T follicular helper cell (primary cell): ENCODE data around the gene ANKUB1.

ENCODE experiments used
- DNase-seq: peaks from one replicate; pipeline ENCODE4 v3.0.0-alpha.2; 2020; ENCODE audit warnings: low read depth

ANKUB1 gene

DNA sequence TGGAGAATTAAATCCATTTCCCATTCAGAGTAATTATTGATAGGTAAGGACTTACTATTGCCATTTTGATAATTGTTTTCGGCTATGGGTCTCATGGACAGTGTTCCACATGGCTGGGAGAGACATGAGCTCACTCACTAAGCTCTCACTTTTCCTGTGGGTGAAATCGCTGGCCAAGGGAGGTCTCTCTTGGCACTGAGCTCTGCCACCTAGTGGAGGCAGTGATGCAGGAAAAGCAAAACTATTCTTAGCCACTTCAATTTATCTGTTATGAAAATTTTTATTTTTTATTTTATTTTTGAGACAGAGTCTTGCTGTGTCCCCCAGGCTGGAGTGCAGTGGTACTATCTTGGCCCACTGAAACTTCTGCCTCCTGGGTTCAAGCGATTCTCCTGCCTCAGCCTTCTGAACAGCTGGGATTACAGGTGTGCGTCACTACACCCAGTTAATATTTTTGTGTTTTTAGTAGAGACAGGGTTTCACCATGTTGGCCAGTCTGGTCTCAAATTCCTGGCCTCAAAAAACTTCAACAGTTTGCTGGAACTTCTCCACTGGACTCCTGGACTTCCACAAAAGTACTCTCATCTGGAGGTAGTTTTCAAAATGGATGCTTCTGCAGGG lies 16.0 kb upstream of the ANKUB1 start:
- peak; percentile 37 for DNase-seq

DNA sequence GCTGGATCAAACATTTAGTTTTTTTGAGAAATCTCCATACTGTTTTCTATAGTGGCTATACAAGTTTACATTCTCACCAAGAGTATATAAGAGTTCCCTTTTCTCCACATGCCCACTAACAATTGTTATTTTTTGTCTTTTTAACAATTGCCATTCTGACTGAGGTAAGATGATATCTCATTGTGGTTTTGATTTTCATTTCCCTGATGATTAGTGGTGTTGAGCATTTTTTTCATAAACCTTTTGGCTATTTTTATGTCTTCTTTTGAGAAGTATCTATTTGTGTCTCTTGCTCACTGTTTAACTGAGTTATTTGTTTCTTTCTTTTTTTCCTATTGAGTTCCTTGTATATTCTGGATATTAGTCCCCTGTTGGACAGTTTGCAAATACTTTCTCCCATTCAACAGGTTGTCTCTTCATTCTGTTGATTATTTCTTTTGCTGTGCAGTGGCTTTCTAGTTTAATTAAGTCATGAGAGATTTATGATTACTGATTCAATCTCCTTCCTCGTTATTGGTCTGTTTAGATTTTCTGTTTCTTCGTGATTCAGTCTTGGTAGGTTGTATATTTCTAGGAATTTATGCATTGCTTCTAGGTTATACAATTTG lies 13.9 kb upstream of the ANKUB1 start:
- DNase-seq: no peak

DNA sequence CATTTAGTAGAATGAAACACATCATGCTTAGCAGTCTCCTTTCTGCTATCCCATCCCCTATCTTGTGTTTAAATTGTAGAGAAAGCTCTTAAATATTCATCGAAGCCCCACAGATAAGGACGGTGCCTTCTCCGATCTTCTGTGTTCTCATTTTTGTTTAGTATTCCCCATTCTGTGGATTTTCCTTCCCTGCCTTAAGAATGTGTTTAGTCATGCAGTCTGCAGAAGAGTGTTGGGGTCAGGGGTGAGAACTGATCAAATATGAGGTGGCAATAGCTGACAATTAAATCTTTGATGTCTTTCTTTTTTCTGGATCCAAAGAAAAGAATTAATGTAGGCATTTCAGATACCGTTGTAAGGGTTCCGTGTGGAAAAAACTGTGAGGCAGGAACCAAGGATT lies 9.3 kb upstream of the ANKUB1 start:
- no peak for DNase-seq

DNA sequence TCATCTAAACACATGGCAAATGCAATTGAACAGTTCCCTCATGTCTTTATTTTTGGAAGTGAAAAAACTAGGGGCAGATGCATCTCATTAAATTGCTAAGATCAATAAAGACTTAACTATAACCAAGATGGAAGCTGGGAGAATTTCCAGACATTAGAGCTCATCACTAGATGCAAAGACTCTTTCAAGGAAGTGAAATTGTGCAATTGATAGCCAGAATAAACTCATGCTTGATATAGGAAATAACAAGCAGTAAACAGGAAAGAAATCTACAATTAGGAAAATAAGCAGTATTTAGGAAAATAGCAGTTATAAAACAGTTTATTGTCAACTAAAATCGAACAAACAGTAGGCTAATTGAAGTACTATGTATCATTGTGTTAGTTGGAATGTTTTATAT lies 8.8 kb upstream of the ANKUB1 start:
- DNase-seq: no peak

DNA sequence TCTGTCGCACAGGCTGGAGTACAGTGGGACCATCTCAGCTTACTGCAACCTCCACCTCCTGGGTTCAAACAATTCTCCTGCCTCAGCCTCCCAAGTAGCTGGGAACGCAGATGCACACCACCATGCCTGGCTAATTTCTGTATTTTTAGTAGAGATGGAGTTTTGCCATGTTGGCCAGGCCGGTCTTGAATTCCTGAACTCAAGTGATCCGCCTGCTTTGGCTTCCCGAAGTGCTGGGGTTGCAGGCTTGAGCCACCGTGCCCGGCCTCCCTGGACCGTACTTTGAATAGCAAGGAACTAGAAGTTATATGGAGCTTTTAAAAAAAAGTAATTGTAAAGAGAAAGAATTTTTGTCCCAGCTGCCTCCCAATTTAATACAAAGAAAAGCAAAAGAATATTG lies 8.3 kb upstream of the ANKUB1 start:
- DNase-seq: no peak

DNA sequence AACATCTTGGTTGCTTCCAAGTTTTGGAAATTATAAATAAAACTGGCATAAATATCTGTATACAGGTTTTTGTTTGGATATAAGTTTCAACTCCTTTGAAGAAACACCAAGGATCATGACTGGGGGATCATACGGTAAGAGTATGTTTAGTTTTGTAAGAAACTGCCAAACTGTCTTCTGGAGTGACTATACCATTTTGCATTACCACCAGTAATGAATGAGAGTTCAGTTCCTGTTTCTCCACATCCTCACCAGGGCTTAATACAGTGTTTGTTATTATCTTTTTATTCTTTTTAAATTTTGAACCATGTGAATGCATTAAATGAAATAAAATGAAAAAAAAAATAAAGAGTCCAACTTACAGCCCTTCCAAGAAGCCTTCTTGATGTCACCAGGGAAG lies 3.7 kb upstream of the ANKUB1 start:
- no peak for DNase-seq

DNA sequence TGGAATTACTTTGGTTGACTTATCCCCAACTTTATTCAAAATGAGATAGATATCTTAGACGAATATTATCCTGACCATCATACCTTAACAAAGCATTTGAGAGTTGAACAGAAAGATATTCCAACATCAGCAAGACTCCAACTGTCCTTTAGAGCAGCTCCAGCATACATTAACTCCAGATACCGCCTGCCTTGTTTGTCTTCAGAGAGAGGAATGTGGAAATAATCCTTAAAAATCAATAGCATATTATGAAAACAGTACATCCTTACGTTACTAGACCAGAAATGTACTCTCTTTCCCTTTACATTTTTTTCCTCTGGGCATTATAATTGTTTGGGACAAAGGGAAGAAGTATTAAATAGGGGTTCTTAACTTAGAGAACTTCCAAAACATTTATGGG lies 1.7 kb downstream of the ANKUB1 start:
- no peak for DNase-seq

DNA sequence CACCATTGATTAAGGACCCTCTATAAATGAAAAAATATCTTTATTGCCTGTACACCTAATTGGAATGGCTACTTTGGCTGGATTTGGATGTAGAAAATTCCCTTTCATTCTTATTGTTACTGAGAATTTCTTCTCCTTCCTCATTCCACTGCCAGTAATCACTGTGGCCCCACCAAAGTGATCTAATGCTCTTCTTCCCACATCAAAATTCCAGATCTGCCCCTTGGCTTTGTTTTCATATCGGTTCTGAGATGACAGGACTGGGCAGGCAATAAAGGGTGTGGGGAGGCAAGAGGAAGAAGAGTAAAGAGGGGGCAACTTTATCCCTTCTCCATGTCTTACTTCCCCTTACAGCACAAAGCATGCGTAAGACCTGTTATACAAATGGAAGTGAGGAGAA lies 2.1 kb downstream of the ANKUB1 start:
- DNase-seq: no peak

DNA sequence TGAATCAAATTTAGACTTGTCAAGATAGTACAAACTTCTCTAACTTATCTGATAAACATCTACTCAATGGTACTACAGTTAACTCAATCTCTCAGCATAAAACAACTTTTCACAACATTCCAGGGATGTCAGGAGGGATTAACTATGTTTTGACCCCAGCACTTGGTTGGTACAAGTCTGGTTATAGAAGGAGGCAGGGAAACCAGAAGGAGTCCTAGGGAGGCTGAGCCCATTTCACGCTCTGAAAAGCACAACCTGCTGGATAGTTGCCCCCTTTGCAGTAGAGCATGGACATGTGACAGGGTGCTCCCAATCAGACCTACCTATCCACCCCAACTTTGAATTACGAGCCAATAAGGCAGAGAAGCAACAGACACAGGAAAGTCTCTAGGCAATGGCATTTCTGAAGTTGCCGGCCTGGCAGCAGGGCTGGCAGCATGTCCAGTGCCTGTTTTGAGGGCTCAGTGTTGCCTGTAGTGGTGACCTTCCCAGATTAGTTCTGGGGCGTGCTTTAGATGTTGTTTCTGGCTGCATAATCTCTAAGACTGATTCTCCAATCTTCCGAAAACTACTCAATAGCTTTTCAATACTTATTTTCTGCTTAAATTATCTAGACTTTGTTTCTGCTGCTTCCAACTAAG lies 8.2 kb downstream of the ANKUB1 start:
- DNase-seq: no peak

DNA sequence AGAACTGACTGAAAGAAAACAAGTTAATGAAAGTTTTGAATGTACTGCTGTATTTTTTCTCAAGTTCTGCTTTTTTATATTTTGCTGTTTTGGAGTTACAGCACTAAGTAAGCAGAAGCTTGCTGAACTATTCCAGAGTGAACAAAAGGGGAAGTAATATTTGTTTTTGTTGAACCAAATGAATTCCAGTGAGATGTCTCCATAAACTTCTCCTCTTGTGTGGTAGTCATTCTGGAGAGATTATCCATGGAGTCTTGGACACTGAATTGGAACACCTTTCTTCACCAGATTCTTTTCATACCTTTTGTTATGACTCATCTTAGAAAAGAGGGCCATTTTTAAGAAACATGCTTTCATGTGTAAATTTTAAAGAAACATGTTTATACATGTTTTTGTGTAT lies 8.8 kb downstream of the ANKUB1 start:
- DNase-seq: no peak

DNA sequence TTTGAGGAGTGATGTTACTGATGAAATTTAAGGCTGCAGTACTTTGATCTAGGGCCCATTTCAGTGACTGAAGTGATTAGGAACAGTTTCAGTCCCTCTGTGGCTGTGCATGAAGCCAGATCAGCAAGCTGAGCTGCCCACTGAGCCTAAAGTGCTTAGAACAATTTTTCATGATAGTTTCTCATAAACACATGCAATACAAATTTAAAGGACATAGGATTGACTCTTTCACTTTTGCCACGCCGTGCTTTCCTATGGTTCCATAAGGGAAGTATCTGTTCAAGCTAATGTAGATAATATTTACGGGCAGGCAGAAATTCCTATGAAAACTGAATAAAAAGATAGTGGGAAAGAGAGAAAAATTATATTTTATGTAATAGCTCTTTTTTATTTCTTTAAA lies 10.6 kb downstream of the ANKUB1 start:
- DNase-seq: no peak

DNA sequence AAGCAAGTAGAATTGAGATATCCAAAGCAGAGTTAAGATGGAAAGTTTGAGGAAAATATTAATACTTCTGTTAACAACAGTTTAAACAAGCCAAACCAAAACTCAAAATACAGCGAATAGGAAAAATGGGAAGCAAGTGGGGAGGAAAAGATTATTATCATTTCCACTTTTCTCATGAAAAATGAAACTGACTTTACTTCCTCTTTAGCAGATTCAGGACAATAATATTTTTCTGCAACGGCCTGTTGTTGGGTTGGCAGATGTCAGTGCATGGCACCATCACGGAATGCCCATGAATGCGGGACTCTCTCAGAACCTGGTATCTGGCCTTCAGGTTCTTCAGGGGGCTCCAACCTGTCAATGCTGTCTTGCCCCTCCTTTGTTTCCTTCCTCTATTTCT lies 11.1 kb downstream of the ANKUB1 start:
- no peak for DNase-seq

DNA sequence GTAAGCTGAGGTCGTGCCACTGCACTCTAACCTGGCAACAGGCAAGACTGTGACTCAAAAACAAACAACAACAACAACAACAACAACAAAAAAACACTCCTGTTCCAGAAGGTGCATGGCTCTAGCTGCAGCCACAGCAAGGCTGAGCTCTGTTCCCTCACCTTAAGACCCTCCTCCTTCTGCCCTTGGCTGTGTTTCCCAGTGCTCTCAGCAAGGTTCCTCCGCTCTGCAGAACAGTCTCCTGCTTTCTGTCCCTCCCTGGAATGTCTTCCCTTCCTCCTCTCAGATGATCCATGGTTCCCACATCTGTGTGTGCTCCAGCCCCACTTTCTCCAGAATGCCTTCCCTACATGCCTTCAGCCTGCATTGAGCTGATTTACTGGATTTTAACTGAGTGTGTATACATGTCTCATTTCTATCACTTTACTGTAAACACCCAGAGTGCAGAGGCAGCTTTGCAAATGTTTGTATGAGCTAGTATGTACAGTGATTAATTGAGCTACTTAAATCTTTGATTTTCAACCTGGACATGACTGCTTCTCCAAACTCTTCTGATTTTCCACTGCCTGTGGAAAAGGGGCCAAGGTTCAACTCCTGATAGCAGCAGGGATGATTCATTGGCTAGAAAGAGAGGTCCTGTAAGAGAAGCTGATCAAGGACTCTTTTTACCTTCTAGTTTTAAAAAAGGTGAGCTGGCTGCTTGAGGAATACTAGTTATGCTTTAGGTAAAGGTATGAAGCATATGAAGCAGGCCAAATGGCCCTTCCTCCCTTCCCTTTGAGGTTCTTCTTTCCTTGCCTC lies 14.7 kb downstream of the ANKUB1 start:
- no peak for DNase-seq

DNA sequence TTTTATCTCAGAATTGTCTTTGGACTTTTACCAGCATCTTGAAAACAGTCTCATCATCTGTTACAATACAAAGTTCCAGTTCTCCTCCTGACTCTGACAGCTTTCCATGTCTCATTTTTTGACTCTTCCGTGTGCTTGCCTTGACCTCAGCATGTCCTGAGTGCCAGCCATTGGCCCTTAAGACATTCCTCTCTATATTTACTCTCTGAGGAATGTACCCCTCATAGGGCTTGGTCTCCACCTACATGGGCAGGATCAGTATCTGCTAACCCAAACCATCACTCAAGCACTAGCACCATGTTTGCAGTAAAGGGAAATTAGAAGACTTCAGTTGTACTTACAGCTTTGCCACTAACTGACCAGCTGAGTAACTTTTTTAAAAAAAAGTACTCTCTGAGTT lies 16.2 kb downstream of the ANKUB1 start:
- DNase-seq: no peak

DNA sequence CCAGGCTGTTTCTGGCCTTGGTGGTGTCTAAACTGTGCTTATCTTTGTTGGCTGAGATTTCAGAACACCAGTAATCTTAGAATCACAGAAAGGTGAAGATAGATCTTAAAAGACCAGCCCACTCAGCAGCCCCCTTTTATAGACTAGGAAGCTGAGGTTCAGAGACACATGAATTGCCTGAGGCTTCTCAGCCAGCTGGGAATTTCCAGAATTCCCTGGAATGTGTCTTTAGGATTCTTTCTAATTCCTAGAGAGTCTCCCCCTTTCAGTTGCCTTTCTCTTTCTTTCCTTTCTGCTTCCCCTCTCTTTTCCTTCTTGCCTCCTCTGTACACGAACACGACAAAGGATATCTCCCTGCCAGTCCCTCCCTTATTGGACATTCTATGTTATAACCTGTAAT lies 19.5 kb downstream of the ANKUB1 start:
- DNase-seq: no peak

DNA sequence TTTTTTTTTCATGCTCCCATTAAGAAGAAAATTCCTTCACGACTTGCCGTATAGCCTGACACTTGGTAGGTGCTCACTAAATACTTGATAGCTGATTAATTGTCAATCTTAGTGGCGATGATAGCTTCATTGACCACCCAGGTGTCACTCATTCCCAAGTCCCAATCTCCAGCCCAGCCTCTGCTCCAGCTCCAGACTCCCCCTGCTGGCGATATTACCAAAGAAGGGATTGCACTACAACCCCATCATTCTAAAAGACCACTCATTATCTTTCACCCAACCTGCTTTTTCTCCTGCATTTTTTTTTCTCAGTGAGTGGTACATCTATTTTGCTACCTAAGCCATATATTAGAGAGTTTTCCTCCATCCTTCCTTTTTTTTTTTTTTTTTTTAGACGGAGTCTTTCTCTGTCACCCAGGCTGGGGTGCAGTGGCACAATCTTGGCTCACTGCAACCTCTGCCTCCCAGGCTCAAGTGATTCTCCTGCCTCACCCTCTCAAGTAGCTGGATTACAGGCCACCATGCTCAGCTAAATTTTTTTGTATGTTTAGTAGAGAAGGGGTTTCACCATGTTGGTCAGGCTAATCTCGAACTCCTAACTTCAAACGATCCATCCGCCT lies 20.6 kb downstream of the ANKUB1 start:
- DNase-seq: peak; percentile 10

DNA sequence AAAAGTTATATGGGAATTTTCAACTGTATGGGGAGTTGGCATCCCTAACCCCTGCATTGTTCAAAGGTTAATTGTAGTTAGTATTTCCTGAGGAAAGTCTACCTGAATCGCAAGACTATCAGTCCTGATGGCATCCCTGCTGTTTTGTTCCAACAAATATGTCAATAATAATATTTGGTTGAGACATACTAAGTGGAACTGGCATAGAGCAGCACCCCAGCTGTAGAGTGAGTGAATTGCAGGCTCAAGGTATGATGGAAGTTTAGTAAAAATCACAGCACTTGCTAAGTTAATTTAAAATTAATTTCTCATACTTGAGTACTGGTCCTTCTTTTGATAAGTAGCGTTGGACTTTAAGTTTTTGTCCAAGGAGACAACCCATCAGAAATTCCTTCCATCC lies 22.1 kb downstream of the ANKUB1 start:
- no peak for DNase-seq

DNA sequence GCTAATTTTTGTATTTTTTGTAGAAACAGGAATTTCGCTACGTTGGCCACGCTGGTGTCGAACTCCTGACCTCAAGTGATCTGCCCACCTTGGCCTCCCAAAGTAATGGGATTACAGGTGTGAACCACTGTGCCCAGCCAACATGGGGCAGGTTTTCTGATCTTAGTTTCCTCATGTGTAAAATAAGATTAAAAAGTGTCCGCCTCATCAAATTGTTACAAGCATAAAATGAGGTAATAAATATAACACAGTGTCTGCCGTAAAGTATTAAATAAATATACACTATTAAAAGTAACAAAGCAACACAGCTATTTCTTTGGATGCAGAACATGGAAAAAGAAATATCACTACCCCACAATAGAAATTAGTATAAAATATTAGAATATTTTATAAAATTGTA lies 23.6 kb downstream of the ANKUB1 start:
- no peak for DNase-seq

DNA sequence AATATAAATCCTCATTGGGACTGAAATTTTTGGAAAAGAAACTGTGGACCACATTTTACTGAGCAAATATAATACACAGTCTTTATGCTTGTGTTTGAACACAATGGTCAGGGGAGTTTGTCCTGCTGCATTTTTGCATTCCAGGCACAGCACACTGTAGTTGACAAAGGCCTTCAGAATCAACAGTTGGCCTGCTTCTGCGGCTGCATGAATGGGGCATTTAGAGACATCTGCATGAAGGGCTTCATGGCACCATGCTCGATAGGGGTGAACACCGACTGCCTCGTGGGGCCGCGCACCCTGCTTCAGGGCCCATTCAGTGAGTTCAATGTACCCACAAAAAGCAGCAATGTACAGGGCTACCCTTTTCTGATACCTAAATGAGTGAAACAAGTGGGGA lies 24.6 kb downstream of the ANKUB1 start:
- DNase-seq: no peak

DNA sequence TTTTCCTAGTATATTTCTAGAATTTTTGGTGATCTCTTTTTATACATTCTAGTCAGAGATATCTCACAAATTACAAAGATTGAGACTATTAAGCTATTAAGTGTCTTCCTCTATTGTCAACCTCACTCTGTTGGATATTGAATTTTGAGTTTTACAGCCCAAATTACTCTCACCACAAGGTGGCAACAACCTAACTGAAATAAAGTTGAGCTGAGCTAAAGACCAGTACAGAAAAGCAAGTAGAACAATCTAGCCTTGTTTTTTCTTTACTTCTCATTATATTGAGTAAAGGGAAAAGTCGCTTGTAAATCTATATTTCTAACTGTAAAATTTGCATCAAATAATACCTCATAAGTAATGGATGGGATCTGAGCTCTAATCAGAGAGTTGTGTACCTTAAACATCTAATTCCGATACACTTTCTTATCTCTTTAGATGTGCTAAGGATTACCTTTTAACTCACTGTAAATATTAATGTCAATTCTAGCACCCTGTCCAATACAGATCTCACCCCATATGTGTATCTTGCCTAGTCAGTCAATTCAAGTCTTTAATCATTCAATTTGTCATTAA lies 26.5 kb downstream of the ANKUB1 start:
- no peak for DNase-seq

DNA sequence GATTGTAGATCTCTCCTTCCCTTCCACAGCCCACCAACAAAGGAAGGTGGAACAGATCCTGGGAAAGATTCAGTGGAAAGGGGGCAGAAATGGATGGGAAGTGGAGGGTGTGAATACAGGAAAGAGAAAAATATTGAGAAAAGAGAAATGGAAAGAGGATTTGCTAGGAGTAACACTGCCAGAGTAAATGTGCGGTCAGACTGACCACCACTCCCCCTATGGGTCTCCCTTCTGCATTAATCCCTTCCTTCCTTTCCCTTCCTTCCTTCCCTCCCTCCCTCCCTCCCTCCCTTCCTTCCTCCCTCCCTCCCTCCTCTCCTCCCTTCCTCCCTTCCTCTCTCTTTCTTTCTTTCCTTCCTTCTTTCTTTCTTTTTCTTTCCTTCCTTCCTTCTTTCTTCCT lies 28.1 kb downstream of the ANKUB1 start:
- no peak for DNase-seq

DNA sequence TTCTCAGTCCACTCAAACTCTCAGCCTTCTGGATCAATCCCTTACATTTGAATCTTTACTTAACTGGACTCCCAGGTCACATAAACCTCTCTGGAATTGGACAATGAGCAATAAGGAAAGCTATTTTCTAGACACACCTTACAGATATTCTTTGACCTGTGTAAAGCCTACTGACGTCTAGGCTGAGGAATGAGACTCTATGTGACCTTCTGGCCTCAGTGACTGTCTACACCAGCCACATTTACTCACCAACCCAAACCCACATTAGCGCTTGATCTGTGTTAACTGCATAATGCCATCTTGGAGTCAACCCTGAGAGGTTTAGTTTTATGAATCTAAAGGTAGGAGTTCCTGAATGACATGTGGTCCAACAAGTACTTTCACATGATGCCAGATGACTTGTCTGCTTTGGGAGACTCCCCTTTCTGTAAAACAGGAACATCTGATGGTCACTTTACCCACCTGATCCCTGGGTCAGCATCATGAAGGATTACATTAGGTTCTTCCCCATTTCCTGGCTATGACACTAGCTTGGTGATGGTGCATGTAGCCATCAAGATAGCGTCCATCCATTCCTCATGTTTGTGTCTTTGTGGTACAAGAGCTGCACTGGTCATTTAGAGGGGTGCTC lies 28.7 kb downstream of the ANKUB1 start:
- no peak for DNase-seq
